ENCODE results near the gene OR51E1.
A peak's percentile ranks its signal among the peaks of the same experiment; 100 is the strongest.

DNA sequence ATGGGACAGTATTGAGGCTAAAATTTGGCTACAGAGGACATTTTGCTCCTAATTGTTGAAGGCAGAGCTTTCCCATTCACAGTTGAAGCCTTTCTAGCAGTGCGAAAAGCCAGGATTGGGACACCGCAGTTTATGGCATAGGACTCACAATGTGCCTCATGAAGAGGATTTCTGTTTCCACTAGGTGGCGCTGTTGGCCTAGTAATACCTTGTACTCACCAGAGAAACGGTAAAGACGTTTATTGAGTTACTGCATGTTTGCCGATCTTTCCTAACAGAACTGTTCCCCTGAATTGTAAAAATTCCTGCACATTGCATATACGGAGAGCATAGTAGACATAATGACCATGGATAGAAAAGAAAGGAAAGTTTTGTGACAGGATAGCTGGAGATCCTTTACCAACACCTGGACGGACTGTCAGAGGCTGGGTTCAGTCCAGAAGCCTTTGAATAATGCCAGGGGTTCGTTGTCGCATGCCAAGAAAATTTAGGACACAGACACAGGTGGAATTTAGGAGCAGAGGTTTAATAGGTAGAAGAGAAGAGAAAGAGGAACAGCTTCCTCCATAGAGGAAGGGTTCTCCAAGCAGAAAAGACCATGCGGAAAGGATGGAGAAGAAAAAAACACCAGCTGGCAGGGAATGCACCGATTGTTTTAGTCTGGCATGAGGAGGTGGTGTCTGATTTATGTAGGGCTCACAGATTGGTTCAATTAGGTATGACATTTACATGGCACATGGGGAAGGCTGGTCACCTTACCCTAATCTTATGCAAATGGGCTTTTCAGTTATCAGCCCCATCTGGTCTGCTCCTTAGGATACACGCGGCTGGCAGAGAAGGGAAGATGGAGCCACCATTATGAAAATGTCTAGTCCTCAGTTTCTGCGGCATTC is 17.3 kb upstream of the OR51E1 start:
- peak; percentile 67 to 81 (median 68) for TF ChIP-seq CTCF (IDR thresholded peaks at IDR 0.05)
- no peak for TF ChIP-seq POLR2A (IDR thresholded peaks at IDR 0.05)
- TF ChIP-seq POLR2AphosphoS5 (IDR thresholded peaks at IDR 0.05): no peak
- no peak for TF ChIP-seq EP300 (IDR thresholded peaks at IDR 0.05; ENCODE audit: low read depth)

Data from transverse colon (tissue), 4 donors.